A204.1 (cell line): ENCODE results near the gene GLOD5.
"Not testable (repeated sequence)": the region's sequence is repeated elsewhere in the genome, so short reads cannot be mapped to it uniquely, and the experiment has no call there.

Source experiments
- FAIRE-seq: peaks from 2 replicates; lab custom pipeline; 2012; peaks lifted over from hg19 to GRCh38; lab: Jason Lieb, UNC

Gene GLOD5

DNA sequence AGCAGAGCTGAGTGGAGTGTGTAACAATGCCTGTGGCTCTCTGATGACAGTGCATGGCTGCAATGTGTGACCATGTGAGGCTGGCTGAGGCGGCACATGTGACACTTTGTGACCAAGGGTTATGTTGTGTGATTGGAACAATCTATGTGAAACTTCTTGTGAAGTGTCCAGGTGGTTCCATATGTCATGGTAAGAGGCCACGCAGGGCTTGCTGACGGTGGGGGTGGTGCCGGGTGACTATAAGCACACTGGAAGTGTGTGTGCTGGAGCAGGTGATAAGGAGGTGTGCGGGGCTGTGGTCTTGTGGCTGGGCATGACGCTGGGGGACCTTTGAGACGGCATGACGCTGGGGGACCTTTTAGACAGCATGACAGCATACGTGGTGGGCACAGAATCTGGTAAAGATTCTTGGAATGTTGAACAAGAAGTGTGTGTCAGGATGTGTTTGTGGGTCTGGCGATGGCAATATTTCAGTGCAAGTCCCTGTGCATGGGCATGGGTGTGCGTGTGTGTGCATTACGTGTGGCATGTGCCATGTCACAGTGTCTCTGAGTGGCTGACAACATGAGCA lies 32.9 kb downstream of the GLOD5 start:
- FAIRE-seq = no peak

DNA sequence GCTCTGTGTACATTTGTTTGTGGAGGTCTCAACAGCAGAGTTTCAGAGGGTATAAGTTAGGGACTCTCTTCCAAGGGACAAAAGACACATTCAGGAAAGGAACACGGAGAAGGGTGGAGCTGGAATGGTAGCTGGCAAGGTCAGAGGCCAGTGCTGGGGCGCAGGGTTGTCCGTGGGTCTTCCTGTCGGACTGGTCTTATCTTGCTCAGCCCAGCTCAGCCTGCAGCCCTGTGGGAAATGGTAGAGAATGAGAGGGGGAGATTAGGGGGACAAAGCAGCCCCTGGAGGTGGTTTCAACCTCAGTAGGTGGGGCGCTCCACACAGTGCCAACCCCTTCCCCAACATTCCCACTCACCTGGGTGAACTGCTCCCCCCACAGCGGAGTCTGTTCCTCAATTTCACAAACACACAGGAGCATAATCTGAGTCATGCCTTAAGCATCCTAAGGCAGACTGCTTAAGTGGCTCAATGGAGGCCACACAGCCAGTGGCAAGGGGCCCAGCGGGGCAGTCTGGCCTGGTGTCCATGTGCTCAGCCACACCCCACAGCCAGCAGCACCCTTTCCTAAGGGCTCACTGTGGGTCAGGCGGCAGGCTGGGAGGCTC lies 33.5 kb downstream of the GLOD5 start:
- no peak for FAIRE-seq

DNA sequence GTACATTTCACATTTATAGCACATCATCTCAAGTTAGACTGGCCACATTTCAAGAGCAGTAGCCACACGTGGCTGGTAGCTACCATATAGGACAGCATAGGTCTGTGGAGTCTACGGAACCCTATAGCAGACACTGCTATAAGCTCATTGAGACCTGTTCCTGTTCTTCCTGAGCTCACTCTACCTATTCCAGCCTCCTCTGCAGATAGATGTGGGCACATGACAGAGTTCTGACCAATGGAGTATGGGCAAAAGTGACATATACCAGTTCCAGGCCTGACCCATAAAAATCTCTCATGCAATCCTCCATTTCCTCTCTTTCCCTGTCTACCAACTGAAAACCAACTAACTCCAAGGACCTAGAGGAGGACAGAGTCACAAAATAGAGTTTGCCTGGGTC lies 36.8 kb downstream of the GLOD5 start:
- FAIRE-seq = no peak

DNA sequence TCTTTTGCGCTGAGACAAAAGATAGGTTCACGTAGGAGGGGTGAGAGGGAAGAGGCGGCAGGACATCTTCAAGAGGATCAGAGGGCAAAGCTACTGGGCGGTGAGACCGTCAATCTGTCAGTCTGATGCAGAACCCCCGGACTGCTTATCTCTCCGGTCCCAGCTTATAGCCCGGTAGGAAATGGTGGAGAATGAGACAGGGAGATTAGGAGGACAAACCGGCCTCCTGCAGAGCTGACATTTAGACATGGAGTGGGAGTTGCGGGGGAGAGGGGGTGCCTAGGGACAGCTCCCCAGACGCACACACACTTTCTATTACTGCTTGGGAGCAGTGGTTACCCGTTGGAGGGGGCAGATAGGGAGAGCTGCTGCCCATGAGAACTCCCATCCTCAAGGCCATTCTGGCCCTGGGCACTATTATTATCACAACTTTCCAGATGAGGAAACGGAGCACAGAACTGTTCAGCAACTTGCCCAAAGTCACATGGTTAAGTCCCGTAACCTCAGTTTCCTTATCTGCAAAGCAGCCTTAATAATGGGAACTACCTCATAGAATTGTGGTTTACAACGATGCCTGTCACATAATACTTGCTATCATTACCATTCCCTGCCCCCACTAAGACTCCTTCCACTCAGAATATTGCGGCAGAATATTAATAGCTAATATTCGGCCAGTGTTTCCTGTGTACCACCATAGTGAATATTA lies 39.2 kb downstream of the GLOD5 start:
- FAIRE-seq = no peak

DNA sequence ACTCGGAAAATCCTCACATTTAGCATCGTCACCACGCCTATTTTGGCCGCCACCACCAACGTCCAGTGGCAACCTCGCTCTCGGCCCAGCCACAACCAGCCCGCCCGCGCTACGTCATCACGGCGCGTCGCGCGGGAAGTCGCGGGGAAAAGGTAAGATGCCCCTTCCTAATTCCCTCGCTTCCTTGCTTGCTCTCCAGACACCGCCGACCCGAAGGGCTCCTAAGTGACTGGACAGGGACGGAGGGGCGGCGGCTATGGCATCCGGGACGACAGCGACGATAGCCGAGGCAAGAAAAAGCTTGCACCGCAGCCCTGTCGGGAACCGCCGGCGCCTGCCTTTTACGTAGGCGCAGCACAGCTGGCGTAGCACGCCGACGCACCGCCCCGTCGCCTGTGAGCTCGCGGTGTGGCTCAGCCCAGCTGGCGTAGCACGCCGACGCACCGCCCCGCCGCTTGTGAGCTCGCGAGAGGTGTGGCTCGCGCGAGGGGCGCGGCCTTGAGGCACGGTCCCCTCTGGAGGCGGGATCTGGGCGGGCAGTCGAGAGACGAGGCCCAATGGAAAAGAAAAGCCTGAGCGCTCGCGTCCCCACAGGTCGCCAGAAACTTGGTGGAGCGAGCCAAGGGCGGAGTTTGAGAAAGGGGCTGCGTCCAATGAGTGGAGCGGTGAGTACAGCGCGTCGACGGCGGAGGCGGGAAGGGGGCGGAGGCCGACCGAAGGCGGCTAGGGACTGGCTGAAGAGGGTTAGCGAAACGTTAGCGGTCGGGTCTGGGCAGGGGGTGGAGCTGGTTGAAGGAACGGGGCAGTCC lies 39.9 kb downstream of the GLOD5 start, which contains the start of gene HDAC6:
Gene HDAC6 (plus strand): TSS at position 788 of the 809 bp plus-strand sequence. CDS start 626 bp downstream, outside the sequence.
- FAIRE-seq = peak; percentile 89

DNA sequence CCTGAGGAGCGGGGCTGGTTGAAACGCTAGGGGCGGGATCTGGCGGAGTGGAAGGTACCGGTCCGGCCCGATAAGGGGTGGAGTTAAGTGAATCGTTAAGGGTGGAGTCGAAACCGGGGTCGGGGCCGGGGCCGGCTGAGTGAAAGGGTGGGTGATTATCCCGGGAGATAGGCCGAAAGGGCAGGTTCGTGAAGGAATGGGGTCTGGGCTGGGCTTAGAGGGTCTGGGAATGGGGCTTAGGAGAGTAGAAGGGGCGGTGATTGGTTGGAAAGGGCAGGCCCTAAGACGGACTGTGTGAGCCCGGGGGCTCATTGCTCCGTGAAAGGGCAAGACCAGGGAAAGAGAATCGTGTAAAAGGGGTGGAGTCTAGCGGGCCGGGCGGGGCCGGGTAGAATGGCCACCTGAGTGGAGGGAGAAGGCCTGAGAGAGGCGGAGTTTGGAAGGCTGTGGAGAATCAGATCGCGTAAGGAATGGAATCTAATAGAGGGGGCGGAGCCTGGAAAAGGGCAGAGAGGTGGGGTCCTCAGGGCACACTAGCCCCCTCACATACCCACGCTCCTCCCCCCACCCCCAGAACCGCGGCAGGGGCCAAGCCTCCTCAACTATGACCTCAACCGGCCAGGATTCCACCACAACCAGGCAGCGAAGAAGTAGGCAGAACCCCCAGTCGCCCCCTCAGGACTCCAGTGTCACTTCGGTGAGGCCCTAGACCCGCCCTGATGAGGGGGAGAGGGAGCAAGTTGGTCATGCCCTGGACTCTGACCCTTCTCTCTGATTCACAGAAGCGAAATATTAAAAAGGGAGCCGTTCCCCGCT lies 40.8 kb downstream of the GLOD5 start:
- FAIRE-seq = no peak

DNA sequence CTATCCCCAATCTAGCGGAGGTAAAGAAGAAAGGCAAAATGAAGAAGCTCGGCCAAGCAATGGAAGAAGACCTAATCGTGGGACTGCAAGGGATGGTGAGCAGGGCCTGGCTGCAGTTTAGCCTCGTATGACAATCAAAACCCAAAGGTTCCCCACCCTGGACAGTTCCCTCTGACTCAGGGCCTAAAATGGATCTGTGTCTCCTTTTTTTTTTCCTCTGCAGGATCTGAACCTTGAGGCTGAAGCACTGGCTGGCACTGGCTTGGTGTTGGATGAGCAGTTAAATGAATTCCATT lies 41.3 kb downstream of the GLOD5 start:
- no peak for FAIRE-seq

DNA sequence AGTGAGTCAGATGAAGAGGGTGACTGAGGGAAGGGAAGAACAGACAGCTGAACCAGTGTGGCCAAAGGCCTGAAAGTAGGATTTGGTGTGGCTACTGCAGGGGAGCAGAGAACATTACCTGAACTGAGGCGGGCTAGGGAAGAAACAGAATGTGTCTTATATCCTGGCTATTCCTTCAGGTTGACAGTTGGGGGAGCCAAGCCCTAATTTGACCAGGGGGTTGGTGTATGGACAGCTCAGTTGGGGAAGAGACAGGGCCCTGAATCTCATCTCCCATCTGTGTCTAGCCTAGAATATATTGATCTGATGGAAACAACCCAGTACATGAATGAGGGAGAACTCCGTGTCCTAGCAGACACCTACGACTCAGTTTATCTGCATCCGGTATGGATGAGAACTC lies 44.5 kb downstream of the GLOD5 start:
- no peak for FAIRE-seq

DNA sequence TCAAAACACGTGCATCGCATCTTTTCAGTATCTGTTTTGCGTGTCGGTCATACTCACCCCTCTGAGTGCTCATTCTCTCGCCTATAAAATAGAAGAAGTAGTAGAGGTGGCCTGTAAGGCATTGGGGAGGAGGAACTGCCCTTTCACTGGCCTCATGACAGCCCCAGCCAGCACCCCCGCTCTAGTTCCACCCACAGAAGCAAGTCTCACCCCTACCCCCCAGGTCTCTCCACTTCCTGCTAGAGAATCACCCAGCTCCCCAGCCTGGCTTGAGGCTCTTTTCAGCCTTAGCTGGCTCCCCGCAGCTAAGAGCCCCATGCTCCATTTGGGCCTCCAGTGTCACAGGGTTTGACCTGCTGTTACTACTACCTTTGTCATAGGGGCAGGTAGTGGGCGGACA lies 52.1 kb downstream of the GLOD5 start:
- no peak for FAIRE-seq

DNA sequence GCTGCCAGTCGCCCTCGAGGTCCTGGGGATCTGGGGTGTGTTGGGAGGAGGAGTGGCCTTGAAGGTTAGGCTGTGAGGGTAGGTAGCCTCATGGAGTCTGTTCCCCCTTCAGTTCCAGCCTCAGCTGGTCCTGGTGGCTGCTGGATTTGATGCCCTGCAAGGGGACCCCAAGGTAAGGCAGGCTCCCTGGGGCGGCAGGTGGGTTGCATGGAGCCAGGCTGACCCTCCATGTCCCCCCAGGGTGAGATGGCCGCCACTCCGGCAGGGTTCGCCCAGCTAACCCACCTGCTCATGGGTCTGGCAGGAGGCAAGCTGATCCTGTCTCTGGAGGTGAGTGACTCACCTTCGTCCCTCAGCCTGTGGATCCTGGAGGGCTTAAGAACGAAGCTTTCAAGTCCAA lies 53.2 kb downstream of the GLOD5 start:
- FAIRE-seq = no peak

DNA sequence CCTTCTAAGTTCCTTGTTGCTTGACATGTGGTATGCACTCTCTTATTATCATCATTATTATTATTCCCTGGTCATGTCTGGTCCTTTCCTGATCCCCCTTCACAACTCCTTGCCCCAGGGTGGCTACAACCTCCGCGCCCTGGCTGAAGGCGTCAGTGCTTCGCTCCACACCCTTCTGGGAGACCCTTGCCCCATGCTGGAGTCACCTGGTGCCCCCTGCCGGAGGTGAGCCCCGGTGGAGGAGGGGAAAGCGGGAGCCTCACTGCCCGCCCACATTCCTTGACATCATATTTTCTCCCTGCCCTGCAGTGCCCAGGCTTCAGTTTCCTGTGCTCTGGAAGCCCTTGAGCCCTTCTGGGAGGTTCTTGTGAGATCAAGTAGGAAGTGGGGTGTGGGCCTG lies 53.7 kb downstream of the GLOD5 start:
- no peak for FAIRE-seq

DNA sequence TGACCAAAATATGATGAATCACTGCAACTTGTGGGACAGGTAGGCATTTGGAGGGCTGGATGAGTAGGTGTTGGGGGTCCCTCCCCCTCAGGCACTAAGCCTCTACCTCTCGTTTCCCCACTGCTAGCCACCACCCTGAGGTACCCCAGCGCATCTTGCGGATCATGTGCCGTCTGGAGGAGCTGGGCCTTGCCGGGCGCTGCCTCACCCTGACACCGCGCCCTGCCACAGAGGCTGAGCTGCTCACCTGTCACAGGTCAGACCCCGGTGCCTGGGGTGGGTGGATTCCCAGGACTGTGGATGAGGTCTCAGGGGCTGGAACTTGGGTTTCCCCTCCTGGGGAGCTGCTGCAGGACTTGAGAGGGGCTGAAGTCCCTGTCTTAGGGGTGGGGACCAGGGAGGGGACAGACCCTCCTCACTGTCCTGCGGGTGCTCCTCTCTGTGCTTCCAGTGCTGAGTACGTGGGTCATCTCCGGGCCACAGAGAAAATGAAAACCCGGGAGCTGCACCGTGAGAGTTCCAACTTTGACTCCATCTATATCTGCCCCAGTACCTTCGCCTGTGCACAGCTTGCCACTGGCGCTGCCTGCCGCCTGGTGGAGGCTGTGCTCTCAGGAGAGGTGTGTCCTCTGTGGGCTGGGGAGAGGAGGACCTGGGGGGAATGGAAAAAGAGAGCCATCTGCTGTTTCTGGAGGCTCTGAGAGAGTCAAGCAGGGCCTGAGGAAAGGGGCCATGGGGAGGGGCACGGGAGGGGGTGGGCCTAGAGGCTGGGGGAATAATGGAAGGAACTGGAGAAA lies 54.7 kb downstream of the GLOD5 start:
- no peak for FAIRE-seq

DNA sequence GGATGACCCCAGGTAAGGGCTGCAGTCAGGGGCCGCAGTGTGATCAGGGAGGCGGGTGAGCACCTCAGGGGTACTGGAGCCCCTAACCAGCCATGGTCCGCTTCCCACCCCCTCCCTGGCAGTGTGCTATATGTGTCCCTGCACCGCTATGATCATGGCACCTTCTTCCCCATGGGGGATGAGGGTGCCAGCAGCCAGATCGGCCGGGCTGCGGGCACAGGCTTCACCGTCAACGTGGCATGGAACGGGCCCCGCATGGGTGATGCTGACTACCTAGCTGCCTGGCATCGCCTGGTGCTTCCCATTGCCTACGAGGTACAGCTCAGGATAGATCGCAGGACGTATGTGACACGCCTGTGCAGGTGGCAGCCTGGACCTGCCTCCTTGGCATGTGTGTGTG lies 56.6 kb downstream of the GLOD5 start:
- no peak for FAIRE-seq

DNA sequence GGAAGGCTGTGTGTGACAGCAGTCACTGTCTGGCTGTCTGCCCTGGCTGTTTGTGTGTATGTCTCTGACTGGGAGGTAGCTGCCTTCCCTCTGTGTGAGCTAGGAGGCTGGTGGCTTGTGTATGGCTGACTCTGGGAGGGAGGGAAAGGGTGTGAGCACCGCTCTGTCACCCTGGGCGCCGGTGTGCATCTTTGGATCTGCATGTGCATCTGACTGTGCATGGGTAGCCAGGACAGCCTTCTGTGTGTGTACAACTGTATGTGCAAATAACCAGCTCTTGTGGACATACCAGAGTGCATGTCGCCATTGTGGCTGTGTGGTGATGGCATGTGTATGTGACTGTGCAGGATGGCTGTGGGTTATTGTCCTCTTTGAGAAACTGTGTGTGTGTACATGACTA lies 57.3 kb downstream of the GLOD5 start:
- no peak for FAIRE-seq

DNA sequence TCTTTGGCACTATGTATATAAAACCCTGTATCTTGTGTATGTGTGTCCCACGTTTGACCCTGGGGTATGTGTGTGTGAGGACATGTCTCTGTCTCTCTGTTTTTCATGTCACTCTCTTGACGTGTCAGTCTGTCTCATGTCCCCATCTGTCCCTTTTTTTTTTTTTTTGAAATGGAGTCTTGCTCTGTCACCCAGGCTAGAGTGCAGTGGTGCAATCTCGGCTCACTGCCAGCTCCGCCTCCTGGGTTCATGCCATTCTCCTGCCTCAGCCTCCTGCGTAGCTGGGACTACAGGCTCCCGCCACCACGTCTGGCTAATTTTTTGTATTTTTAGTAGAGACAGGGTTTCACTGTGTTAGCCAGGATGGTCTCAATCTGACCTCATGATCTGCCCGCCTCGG lies 57.8 kb downstream of the GLOD5 start:
- FAIRE-seq = not testable (repeated sequence)

DNA sequence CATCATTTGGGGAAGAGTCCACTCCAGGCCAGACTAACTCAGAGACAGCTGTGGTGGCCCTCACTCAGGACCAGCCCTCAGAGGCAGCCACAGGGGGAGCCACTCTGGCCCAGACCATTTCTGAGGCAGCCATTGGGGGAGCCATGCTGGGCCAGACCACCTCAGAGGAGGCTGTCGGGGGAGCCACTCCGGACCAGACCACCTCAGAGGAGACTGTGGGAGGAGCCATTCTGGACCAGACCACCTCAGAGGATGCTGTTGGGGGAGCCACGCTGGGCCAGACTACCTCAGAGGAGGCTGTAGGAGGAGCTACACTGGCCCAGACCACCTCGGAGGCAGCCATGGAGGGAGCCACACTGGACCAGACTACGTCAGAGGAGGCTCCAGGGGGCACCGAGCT lies 61.5 kb downstream of the GLOD5 start:
- FAIRE-seq = no peak
